HG02763 (cell line): ENCODE results near the gene RGL3.
"Not testable (repeated sequence)": the region's sequence is repeated elsewhere in the genome, so short reads cannot be mapped to it uniquely, and the experiment has no call there.

Experiments used
- ATAC-seq: cut with Tn5 transposase; IDR thresholded peaks from one replicate; pipeline ENCODE4 v1.9.1; 2021; ENCODE audit warnings: mild to moderate bottlenecking, moderate library complexity; ENCODE audit not compliant: unreplicated experiment

Gene RGL3

GRCh38 chr19:11418549-11419506 is at the start of gene RGL3:
Gene RGL3, minus strand, starts transcription at chr19:11419314. Its CDS starts 36 bp downstream, at chr19:11419278.
- no peak for ATAC-seq

DNA sequence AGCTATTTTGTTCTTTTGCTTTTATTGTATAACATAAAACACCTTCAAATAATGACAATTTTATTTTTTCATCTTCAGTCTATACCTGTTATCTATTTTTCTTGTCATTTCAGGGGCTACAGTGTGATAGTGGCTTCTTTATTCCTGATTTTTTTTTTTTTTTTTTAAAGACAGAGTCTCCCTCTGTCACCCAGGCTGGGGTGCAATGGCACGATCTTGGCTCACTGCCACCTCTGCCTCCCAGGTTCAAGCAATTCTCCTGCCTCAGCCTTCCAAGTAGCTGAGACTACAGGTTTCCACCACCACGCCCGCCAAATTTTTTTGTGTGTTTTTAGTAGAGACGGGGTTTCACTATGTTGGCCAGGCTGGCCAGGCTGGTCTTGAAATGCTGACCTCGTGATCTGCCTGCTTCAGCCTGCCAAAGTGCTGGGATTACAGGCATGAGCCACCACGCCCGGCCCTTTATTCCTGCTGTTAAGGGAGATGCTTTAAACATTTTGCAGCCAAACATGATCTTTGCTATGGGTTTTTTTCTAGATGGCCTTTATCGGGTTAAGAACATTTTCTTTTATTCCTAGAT is 49.2 kb upstream of the RGL3 start:
- not testable (repeated sequence) for ATAC-seq

GRCh38 chr19:11465600-11465999 is 46.5 kb upstream of the RGL3 start:
- no peak for ATAC-seq

GRCh38 chr19:11464333-11465265 is 45.5 kb upstream of the RGL3 start:
- ATAC-seq = no peak

- ATAC-seq = no peak
These were observed 44.3 kb upstream of the RGL3 start for GRCh38 chr19:11463391-11463790.

DNA sequence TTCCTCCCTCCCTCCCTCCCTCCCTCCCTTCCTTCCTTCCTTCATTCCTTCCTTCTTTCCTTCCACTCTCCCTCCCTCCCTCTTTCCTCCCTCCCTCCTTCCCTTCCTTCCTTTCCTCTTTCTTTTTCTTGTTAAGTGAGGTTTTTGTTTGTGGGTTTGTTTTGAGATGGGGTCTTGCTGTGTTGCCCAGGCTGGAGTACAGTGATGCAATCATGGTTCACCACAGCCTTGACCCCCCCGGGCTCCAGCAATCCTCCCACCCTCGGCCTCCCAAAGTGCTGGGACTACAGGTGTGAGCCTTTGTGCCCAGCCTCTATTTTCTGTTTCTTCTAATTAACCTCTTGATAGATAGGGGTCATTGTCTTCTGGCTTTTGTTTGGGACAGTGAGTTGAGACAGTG is 42.3 kb upstream of the RGL3 start:
- ATAC-seq = no peak

DNA sequence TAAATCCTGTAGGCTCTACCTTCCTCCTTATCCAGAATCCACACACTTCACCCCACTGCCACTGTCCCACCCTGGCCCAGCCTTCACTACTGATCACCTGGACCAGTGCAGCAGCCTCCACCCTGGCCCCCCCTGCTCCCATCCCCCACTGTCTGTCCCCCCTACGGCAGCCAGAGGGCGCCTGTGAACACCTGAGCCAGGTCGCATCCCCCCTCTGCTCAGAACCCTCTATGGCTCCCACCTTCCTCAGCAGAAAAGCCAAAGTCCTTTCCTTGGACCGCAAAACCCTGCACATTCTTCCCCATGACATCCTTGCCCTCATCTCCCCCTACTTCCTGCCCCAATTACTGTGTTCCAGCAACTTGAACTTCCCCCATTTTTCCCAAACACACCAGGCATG is 41.1 kb upstream of the RGL3 start:
- ATAC-seq = no peak

DNA sequence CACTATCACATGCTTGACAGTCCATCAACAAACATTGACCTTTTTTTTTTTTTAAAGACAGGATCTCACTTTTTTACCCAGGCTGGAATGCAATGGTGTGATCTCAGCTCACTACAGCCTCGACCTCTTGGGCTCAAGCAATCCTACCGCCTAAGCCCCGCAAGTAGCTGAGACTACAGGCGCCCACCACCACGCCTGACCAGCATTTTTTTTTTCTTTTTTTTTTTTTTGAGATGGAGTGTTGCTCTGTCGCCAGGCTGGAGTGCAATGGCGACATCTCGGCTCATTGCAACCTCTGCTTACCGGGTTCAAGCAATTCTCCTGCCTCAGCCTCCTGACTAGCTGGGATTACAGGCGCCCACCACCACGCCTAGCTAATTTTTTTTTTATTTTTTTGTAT is 39.8 kb upstream of the RGL3 start:
- not testable (repeated sequence) for ATAC-seq

GRCh38 chr19:11458236-11458900 is 39.3 kb upstream of the RGL3 start:
- no peak for ATAC-seq

GRCh38 chr19:11457831-11458230 is 38.7 kb upstream of the RGL3 start:
- ATAC-seq = no peak

GRCh38 chr19:11457115-11457514 is 38.0 kb upstream of the RGL3 start:
- no peak for ATAC-seq

DNA sequence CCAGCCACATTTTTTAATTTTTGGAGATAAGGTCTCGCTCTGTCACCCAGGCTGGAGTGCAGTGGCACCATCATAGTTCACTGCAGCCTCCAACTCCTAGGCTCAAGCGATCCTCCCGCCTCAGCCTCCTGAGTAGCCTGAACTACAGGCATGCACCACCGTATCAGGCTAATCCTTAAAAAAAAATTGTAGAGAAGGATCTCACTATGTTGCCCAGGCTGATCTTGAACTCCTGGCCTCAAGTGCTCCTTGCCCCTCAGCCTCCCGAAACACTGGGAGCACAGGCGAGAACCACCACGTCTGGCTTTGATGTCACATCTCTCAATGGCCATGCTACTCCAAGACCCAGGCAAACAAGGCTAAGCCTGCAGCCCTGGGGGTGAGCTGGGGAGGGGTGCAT is 37.5 kb upstream of the RGL3 start:
- ATAC-seq = no peak

GRCh38 chr19:11455233-11455554 is 36.1 kb upstream of the RGL3 start:
- not testable (repeated sequence) for ATAC-seq

DNA sequence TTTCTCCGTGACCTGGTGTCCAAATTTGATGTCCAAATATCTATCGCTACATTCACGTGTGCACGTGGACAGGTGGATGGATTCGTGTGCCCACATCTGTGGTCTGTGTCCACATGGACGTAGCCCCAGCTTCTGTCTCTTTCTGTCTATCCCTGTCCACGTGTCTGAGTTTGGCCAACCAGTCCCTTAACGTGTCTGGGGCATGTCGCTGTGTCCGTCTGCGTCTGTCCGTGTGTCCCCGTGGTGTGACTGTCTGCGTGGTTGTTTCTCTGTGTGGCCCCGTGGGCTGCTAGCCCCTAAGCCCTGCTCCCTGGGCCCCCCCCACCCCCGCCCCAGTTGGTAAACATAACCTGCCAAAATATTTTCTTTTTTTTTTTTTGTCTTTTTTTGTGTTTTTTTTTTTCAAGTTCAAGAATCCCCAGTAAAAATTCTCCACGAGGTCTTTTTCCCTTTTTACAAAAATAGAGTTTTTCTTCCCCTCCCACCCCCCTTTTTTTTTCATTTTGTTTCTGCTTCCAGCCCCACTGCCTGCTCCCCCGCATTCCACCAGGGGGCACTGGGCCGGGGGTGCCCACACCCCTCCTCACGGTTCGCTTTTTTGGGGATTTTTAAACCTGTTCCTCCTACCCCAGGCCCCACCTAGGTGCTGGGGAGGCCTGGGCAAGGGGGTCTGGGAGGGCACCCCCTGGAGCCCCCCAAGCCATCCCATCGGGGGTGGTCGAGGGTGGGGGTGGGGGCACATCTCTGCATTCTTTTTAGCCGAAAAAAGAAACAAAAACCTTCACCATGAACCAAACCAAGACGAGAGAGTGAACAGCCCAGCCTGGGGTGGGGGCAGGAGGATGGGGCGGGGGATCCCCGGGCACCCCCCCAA is 34.6 kb upstream of the RGL3 start:
- no peak for ATAC-seq

DNA sequence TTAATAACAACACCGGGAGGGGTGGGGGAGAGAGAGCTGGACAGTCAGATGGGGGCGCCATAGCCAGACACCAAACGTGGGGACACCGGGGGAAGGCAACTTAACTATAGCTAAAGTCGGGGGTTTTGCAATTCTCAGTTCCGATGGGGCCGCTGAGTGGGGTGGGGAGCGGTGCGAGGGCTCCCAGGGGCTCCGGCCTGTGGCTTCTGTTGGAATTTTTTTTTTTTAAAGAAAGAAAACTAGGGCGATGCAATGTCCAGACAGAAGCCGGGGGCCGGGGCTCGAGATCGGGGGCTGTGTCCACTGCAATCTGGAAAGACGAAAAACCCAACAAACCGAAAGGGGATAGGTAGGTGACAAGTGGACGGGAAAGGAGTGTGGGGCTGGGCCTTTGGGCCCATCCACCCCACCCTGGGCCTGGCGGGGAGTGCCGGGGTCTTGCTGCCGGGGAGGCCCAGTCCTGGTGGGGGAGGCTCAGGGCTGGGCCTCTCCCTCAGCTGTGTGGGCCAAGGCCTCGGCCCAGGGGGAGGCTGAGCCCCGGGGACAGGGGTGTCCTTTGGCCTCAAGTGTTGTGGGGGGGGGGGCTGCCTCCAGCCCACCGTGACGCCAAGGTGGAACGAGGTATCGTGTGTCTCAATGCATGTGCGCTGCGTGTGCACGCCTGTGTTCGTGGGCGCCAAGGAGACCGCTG is 33.7 kb upstream of the RGL3 start:
- ATAC-seq = no peak

GRCh38 chr19:11451871-11452619 is 32.9 kb upstream of the RGL3 start:
- ATAC-seq = no peak

GRCh38 chr19:11451327-11451870 is 32.3 kb upstream of the RGL3 start:
- no peak for ATAC-seq
